CD4-positive, alpha-beta T cell treated with Interleukin-4 for 1 hour (primary cell): Measurements from ENCODE around the gene ZNF275.

ENCODE experiments used
- DNase-seq, 2 donors: peaks; one replicate each; pipeline ENCODE4 v3.0.0-alpha.2; 2020 to 2022

ZNF275 gene

DNA sequence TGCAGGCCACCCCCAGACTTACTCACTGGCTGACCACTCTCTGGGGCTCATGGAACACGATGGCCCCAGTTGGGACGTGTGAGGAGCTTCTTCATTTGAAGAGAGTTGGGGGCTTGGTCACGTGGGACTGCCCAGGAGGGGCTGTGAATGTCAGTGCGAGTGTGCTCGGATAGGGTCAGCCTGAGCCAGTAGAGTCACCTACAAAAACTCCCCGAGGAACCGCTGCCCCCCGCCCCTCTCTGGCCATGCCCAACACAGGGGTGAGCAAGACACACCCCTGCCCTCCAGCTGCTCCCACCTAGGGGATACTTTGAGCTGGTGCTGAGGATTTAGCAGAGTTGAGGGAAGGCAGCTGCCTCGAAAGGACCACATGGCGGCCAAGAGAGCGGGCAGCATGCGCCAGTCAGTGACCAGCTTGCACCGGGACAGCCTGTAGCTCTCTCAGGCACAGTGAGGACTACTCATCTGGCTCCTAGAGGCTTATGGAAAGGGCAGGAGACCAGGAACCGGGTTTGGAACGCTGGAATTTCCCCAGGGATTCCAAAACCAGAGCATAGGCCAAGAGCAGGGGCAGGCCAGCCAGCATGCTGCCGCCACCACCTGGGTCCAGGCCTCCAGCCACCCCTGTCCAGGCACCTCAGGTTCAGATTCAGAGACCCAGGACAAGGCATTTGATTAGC is 58.8 kb downstream of the ZNF275 start:
- no peak for DNase-seq

GRCh38 chrX:153394612-153395011 is 60.7 kb downstream of the ZNF275 start:
- DNase-seq, result no peak

DNA sequence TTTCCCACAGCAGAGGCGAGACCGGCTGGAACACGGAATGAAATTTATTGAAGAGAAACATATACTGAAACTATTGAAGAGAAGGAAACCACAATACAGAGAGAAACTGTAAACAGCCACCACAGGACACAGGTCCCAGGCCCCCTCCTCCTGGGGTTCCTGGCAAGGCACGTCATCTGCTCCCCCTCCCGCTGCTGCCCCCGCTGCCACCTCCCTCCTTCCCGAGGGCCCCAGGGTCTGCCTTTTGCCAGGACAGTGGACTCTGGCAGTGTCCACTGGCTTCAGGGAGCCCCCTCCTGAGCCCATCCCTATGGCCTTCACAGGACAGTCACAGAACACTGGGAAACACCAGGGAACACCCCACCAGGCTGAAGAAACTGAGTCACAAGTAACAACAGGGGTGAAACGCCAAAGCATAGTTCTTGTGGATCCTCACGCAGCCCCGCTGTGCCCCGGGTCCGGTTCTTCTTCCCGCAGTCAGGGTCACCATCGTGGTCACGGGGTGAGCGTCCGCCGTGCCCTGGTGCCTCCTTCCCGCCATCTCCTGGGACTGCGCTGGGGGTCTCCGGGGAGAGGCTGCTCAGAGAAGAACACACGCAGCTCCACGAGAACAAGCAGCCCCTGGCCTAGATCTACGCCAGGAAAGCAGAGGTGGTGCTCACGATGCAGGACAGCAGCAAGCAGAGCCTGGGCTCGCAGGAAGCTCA is 61.8 kb downstream of the ZNF275 start:
- no peak for DNase-seq

DNA sequence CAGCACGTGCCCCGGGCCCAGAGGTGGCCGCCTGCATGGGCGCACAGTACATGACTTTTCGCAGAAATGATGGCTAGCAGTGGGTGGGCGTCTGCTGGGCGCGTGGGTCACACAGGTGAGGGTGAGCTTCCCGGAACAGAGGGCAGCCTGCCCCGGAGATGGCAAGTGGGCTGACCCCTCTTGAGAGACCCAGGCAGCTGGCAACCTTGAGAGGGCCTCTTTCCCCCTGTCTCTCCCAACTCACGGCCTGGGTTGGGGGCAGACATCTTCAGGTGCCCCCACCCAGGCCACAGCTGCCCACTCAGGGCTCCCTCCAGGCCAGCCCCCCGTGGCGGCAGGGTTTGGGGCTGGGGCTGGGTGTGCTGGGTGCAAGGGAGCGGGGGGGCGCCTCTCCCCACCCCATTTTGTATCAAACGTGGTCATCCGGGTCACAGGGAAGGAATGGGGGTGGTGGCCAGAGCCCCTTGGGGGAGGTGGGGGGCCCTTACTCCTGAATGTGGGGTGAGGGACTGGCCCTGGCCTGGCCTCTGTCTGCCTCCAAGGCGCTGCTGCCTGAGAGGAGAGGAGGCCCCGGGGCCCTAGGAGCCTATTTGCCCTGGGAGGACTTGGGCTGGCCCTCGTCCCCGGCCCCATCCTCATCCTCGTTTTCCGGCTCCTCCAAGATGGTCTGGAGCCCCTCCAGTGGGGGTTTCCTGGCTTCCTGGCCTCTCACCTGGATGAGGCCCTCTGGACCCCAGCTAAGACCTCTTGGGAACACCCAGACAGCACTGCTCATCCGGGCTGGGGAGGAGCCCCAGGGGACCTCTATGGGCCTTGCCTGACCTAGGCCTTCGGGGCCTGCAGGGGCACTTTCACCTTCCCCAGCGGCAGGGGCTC is 62.6 kb downstream of the ZNF275 start:
- DNase-seq, result no peak

GRCh38 chrX:153397256-153397960 is 63.5 kb downstream of the ZNF275 start:
- no peak for DNase-seq

DNA sequence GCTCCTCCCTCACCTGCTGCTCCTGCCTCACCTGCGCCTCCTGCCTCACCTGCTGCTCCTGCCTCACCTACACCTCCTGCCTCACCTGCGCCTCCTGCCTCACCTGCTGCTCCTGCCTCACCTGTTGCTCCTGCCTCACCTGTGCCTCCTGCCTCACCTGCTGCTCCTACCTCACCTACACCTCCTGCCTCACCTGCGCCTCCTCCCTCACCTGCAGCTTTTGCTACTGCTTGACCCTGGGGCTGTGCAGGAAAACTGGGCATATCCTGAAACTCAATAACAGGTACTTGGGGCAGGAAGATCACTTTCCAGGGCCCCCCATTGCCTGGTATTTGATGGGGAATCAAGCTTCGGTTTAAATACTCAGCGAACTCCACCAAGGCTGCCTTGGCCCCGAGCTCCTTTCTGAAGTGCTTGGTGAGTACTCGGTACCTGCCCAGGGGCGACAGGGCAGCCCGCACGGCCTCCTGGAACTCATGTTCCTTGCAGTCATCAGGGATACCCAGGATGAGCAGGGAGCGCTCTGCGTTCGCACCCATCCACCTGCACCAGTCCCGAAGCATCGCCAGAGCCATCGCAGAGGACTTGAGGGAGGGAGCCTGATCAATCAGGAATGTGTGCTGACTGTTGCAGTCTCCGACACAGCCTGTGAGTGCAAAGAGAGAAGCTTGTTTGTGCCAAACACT is 64.5 kb downstream of the ZNF275 start:
- DNase-seq, result no peak

DNA sequence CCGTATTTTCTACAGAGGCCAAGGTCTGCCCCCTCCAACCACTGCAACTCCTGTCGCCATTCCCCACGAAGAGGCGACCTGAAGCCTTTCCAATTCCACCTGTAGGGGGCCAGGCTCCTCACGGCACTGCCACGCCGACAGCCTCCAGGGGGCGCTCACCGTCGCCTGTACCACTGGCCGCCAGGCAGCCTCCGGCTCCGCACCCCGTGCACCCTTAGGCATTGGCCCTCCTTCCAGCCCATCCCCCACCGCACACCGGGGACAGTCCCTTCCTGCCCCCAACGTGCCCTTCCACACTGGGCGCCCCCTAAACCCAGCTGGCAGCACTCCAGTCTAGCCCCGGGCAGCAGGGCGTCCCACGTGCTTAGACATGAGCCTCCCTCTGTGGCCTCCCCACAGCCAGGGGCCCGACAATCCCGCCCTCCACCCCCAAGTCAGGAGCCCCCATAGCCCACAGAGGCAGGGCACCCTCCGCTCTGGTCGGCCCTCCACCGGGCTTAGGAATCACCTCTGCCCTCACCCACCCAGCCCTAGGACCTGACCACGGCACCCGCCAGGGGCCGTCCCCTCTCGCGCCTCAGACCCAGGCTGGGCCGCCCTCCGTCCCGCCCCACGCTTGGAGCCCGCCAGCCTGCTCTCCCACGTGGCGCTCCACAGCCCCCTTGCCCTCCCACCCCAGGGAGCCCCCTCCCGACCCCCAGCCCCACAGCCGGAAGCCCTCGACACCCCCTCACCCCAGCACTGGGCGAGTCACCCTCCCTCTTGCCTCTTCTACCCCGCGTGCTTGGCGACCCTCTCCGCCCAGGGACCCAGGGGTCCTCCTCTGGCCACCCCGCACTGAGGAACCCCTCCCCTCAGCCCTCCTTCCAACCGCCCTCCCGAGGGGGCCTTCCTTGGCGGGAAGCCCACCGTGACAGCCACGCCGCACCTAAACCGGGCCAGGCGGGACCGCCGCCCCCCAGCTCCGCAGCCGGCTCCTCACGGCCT is 66.5 kb downstream of the ZNF275 start:
- DNase-seq, result peak; percentile 36 to 37

DNA sequence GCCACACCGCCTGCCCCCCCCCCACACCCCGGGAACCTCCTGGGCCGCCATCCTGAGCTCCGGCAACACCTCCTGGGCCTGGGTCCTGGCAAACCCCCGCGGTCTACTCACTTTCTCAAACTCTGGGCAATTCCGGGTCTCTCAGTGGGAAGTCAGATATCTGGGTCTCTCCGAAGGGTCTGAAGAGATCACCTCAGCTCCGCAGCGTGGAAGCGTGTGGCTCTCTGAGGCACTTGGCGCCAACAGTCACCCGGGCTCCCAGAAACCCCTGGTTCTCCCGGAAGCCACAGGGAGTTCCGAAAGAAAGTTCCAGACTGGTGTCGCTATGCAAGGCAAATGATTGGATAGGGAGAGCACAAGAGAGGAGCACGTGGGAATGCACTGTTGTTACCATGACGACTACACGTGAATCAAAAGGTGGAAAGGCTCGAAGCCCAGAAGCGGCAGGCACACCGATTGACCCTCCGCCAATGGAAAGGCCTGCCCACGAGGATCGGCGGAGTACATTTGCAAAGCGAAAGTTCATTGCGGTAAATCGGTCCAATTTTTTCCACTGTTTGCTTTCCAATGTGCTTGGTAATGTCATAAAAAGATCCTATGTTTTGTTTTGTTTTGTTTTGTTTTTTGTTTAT is 67.3 kb downstream of the ZNF275 start, which contains the start of gene PNMA6E:
Gene PNMA6E (minus strand): TSS at position 218 of the 632 bp plus-strand sequence. CDS start 2,501 bp downstream, outside the sequence.
- no peak for DNase-seq
